ENCODE results near the gene DPEP1. TPM values are rescaled to one million over a fixed set of nuclear protein-coding genes. Genes with fewer than 3 reads are reported as not detected.

DPEP1 gene
- total and polyA plus RNA-seq, 8 donors: 109 to 168 (median 125) TPM

DNA sequence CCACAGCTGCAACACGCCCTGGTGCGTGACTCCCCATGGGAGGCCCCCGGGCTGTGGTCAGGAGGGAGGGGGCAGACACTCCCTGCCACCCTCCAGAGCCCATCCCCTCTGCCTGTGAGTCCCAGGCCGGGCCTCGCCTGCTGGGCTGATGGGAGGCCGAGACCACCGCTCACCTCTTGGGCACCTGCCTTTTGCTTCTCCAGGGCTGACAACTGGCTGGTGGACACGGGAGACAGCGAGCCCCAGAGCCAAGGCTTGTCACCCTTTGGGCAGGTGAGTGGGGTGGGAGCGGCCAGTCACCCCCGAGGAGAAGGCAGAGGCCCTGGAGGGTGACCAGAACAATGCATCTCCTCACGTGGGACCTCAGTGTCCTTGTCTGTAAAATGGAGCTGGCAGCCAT lies 23.2 kb downstream of the DPEP1 start:
- DNase-seq: no peak
- H3K9me3 ChIP-seq: no peaks in the 10 kb centered on the region
- intact Hi-C loops (cut with DNase I): no loop called here
- FAIRE-seq: no peak
- TF ChIP-seq, protein P1, sequence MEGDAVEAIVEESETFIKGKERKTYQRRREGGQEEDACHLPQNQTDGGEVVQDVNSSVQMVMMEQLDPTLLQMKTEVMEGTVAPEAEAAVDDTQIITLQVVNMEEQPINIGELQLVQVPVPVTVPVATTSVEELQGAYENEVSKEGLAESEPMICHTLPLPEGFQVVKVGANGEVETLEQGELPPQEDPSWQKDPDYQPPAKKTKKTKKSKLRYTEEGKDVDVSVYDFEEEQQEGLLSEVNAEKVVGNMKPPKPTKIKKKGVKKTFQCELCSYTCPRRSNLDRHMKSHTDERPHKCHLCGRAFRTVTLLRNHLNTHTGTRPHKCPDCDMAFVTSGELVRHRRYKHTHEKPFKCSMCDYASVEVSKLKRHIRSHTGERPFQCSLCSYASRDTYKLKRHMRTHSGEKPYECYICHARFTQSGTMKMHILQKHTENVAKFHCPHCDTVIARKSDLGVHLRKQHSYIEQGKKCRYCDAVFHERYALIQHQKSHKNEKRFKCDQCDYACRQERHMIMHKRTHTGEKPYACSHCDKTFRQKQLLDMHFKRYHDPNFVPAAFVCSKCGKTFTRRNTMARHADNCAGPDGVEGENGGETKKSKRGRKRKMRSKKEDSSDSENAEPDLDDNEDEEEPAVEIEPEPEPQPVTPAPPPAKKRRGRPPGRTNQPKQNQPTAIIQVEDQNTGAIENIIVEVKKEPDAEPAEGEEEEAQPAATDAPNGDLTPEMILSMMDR (IDR thresholded peaks at IDR 0.05): no peak
- H3K27me3 ChIP-seq: no peaks in the 10 kb centered on the region
- 86 to 90% methylated on average over 12 of the region's 12 CpGs for WGBS, 2 donors
- peaks cover 0 to 6% (median 4%) of the 10 kb centered on the region in 3 donors for H3K4me1 ChIP-seq
- H3K27ac ChIP-seq: no peak overlapping the region
- H3K36me3 ChIP-seq: no peaks in the 10 kb centered on the region
- H3K4me3 ChIP-seq: no peak overlapping the region
- ATAC-seq: no peak

DNA sequence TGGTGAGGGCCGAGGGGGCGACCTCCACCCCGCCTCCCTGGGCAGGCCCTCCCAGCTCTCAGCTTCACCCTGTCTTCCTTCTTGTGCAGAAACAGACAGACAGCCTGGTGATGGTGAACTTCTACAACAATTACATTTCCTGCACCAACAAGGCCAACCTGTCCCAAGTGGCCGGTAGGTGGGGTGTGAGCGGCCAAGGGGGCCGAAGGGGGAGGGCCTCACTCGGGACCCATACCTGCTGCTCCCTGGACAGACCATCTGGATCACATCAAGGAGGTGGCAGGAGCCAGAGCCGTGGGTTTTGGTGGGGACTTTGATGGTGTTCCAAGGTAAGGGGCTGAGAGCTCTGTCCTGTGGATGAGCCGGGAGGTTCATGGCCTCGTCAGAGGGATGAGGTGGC lies 23.9 kb downstream of the DPEP1 start:
- WGBS, 2 donors: 73 to 85% methylated on average over 10 of the region's 10 CpGs

DNA sequence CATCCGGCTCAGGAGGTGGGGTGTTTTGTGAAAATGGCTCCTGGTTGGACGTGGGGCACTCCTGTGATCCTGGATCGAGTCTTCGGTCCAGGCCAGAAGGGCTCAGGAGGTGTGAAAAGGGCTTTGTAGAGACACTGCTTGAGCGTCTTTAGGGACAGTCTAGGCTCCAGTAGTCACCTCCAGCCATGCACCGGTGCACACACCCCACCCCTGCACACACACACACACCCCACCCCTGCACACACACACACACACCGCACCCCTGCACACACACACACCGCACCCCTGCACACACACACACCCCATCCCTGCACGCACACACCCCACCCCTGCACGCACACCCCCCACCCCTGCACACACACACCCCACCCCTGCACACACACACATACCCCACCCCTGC lies 25.0 kb downstream of the DPEP1 start:
- intact Hi-C loops (cut with DNase I): no loop called here
- no peaks in the 10 kb centered on the region for H3K27me3 ChIP-seq
- H3K36me3 ChIP-seq: no peaks in the 10 kb centered on the region
- ATAC-seq: no peak
- TF ChIP-seq, protein P1 (IDR thresholded peaks at IDR 0.05): no peak
- peaks cover 0 to 6% (median 4%) of the 10 kb centered on the region in 3 donors for H3K4me1 ChIP-seq
- 85 to 92% methylated on average over 9 to 10 of the region's 10 CpGs for WGBS, 2 donors
- DNase-seq: no peak
- no peak for FAIRE-seq
- no peak overlapping the region for H3K4me3 ChIP-seq
- no peak overlapping the region for H3K27ac ChIP-seq
- no peaks in the 10 kb centered on the region for H3K9me3 ChIP-seq

More for the DNA sequence above, 23.9 kb downstream of the DPEP1 start:
- no peaks in the 10 kb centered on the region for H3K9me3 ChIP-seq
- no peak for DNase-seq
- FAIRE-seq: no peak
- no peaks in the 10 kb centered on the region for H3K36me3 ChIP-seq
- H3K4me1 ChIP-seq: peaks cover 0 to 6% (median 4%) of the 10 kb centered on the region in 3 donors
- intact Hi-C loops (cut with DNase I): no loop called here
- no peak overlapping the region for H3K4me3 ChIP-seq
- no peak for ATAC-seq
- H3K27ac ChIP-seq: no peak overlapping the region
- H3K27me3 ChIP-seq: no peaks in the 10 kb centered on the region
- TF ChIP-seq, protein P1 (IDR thresholded peaks at IDR 0.05): no peak

DNA sequence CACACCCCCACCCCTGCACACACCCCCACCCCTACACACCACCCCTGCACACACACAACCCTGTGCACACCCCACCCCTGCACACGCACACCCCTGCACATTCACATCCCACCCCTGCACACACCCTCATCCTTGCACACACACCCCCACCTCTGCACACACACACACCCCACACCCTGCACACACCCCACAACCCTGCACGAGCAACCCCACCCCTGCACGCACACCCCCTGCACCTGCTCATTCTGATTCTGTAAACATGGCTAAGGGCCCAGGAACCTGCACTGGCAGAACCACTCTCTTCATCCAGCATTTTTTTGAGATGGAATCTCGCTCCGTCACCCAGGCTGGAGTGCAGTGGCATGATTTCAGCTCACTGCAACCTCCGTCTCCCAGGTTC lies 25.9 kb downstream of the DPEP1 start:
- peaks cover 0 to 6% (median 4%) of the 10 kb centered on the region in 3 donors for H3K4me1 ChIP-seq
- no peaks in the 10 kb centered on the region for H3K27me3 ChIP-seq
- H3K27ac ChIP-seq: no peak overlapping the region
- 86 to 88% methylated on average over 5 to 6 of the region's 6 CpGs for WGBS, 2 donors
- no peaks in the 10 kb centered on the region for H3K36me3 ChIP-seq
- intact Hi-C loops (cut with DNase I): no loop called here
- FAIRE-seq (no peak), DNase-seq (no peak), ATAC-seq (no peak)
- no peak overlapping the region for H3K4me3 ChIP-seq
- H3K9me3 ChIP-seq: no peaks in the 10 kb centered on the region
- TF ChIP-seq, protein P1 (IDR thresholded peaks at IDR 0.05): no peak

DNA sequence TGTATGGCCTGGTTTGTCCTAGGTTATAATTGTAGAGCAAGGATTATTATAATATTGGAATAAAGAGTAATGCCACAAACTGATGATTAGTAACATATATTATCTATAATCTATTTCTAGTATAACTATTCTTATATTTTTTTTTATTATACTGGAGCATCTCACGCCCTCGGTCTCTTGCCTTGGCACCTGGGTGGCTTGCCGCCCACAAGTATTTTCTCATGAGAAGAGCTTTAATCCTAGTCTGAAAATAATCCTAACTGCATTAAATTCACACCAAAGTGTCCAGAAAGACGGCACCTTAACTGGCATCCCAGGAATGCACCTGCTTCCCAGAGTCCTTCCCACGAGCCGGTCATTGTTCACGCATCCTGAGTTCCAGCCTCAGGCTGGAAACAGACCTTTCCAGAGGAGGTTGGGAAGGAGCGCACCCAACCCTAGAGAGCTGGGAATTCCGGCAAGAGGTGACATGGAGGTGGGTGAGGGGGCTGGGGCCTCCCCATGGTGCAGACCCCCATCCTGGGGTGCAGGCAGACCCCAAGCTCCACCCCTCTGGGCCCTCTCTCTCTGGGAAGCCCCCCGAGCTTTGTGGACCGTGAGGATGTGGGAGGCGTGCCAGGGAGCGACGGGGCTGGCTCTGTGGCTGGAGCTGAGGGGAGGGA lies 28.1 kb downstream of the DPEP1 start:
- no peak for FAIRE-seq
- no peak for ATAC-seq
- no peak overlapping the region for H3K27ac ChIP-seq
- intact Hi-C loops (cut with DNase I): no loop called here
- TF ChIP-seq, protein P1 (IDR thresholded peaks at IDR 0.05): no peak
- 25 to 61% methylated on average over 14 of the region's 14 CpGs for WGBS, 2 donors
- peaks cover 0 to 6% (median 4%) of the 10 kb centered on the region in 3 donors for H3K4me1 ChIP-seq
- H3K27me3 ChIP-seq: no peaks in the 10 kb centered on the region
- peak in 1 of 6 donors; percentile 62 for DNase-seq
- H3K4me3 ChIP-seq: no peak overlapping the region
- H3K36me3 ChIP-seq: peaks cover 0 to 15% (median 14%) of the 10 kb centered on the region in 3 donors
- H3K9me3 ChIP-seq: no peaks in the 10 kb centered on the region

All from pancreas (tissue), 10 donors.